GM10847 (cell line): ENCODE data around the gene FREM1.

ENCODE experiments used
- POLR2A ChIP-seq: IDR thresholded peaks from 2 replicates; pipeline ENCODE4 v1.6.1; 2011; ENCODE audit not compliant: insufficient read length; ENCODE audit errors: extremely low read depth

Gene FREM1

DNA sequence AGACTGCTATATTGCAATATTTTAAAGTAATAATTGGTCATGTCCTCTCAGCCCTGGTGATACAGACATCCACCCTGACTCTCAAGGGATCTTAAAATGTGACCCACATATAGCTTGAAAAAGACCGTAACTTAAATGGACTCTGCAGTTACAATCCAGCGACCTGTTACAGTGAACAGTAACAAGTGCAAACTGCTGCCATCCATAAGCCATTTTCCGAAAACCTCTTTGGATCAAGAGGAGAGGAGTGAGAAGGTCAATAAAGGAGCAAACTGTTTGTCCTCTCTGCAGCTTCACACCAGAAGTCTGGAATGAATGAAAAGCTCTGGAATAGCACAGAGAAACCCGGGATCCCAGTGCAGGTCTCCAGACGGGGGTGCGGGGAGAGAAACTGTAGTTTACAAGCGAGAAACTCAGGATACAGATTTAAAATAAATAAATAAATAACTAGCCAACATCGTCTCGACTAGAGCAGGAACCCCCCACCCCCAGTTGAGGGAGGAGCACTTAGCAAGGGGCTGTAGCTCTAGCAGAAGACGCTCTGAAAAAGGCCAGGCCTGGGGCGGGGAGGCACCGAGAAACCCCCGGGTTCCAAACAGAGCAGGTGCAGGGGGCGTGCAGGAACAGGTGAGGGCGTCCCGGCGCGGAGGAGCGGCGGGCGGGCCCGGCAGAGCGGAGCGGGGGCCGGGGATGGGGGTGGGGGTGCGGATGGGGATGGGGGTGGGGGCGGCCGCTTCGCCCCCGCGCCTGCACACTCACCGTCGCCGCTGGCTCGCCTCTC is 217.6 kb downstream of the FREM1 start:
- no peak for TF ChIP-seq POLR2A

DNA sequence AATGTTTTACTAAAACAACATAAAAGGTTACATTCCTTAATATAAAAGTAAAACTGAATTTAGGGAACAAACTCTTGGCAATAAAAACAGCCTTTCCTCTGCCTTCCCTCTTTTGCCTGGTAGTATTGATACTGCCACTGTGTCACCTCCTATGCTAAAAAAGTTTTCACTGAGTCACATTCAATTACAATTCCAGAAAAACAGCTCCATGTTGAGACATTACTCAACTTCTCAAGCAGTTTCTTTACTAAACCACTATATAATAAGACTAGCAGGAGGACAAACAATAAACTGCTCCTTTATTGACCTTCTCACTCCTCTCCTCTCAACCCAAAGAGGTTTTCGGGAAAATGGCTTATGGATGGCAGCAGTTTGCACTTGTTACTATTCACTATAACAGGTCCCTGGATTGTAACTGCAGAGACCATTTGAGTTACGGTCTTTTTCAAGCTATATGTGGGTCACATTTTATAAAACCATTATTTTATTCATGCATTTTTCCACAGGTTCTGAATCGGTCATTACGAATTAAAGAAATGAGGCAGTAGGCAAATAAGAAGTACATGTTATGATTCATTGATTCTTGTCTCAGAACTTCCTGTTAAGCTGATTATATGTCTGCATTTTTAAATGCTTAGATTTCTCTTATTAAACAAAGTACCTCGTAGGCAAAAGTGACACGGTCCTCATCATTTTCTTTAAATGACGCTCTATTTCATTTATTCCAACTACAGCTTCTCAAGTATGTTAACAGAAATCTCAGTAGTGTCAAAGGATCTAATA is 219.1 kb downstream of the FREM1 start:
- TF ChIP-seq POLR2A = no peak

DNA sequence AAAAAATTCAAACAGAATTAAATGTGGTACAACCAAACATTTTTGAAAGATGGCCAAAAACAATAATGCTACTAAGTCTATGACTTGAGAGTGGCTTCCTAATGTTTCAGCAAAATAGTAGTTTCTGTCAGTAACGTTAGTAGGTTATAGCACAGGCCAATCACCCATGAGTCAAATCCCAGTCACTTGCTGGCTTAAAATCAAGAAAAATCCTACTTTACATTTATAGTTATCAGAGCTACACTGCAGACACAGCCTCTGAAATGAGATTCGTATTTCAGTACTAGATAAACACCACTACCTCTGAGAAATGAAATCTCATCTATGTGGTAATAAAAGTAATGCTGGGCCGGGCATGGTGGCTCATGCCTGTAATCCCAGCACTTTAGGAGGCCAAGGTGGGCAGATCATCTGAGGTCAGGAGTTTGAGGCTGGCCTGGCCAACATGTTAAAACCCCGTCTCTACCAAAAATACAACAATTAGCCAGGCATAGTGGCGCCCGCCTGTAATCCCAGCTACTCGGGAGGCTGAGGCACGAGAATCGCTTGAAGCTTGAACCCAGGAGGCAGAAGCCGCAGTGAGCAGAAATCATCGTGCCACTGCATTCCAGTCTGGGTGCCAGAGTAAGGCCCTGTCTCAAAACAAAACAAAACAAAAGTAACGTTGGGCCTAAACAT is 223.0 kb downstream of the FREM1 start:
- TF ChIP-seq POLR2A = no peak

DNA sequence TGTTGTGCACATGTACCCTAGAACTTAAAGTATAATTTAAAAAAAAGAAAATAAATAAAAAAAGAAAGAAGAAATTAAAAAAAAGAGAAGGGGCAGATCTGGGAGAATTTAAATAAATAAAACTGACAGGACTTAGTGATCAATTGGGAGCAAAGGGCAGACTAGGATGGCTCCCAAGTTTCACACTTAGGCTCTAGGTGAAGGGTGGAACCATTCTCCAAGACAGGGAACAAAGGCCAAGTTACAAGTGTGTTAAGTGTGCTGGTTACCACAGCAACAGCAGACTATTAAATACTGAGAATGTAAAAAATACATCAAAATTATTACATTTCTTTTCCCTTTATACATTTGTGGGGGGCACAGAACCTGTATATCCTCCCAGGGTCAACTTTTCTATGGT is 224.1 kb downstream of the FREM1 start:
- TF ChIP-seq POLR2A = no peak
